22Rv1 (cell line): ENCODE measurements around the gene UCP2.

ENCODE experiments used
- ZFX ChIP-seq: fragments of 450-650 bp; IDR thresholded peaks from 2 replicates; pipeline ENCODE4 v1.6.1; 2017; ENCODE audit warnings: antibody characterized with exemption, borderline replicate concordance
- TF ChIP-seq, protein P1 (sequence below): fragments of 450-650 bp; IDR thresholded peaks from 2 replicates; pipeline ENCODE4 v1.5.1; 2017; ENCODE audit warnings: mild to moderate bottlenecking

DNA sequence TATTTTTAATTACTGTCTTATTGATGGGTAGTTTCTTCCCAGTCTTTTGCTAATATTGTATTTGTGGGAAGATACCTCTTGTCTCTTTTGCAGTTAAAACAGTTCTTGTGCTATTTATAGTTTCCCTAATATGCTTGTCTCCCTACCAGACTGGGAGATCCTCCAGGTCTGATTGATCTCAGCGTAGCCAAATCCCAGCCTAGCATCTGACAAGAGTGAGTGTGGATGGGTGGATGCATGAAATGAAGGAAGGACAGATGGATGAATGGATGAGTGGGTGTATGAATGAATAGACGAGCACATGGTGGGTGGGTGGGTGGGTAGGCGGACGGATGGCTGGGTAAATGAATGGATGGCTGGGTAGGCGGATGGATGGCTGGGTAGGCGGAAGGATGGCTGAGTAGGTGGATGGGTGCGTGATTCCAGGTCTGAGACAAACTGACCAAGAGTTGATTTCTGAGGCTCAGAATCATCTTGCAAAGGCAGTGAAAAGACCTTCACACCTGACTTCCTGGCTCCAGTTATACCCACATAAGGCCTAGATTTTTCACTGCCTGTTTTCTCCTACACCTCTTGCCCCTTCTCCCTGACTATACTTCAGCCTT is 20.4 kb downstream of the UCP2 start:
- TF ChIP-seq, protein P1, sequence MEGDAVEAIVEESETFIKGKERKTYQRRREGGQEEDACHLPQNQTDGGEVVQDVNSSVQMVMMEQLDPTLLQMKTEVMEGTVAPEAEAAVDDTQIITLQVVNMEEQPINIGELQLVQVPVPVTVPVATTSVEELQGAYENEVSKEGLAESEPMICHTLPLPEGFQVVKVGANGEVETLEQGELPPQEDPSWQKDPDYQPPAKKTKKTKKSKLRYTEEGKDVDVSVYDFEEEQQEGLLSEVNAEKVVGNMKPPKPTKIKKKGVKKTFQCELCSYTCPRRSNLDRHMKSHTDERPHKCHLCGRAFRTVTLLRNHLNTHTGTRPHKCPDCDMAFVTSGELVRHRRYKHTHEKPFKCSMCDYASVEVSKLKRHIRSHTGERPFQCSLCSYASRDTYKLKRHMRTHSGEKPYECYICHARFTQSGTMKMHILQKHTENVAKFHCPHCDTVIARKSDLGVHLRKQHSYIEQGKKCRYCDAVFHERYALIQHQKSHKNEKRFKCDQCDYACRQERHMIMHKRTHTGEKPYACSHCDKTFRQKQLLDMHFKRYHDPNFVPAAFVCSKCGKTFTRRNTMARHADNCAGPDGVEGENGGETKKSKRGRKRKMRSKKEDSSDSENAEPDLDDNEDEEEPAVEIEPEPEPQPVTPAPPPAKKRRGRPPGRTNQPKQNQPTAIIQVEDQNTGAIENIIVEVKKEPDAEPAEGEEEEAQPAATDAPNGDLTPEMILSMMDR, result no peak
- no peak for TF ChIP-seq ZFX
